Ramos (cell line): ENCODE data around the gene HCAR2.
"Not testable (repeated sequence)": the region's sequence is repeated elsewhere in the genome, so short reads cannot be mapped to it uniquely, and the experiment has no call there.

Experiments used
- in situ Hi-C: fragments of 300-500 bp; cut with MboI; formaldehyde crosslinking; loops from one replicate; pipeline ENCODE4 v1.14.3; 2022; ENCODE audit warnings: low sequenced_read_pairs; ENCODE audit not compliant: unreplicated experiment

The HCAR2 gene

DNA sequence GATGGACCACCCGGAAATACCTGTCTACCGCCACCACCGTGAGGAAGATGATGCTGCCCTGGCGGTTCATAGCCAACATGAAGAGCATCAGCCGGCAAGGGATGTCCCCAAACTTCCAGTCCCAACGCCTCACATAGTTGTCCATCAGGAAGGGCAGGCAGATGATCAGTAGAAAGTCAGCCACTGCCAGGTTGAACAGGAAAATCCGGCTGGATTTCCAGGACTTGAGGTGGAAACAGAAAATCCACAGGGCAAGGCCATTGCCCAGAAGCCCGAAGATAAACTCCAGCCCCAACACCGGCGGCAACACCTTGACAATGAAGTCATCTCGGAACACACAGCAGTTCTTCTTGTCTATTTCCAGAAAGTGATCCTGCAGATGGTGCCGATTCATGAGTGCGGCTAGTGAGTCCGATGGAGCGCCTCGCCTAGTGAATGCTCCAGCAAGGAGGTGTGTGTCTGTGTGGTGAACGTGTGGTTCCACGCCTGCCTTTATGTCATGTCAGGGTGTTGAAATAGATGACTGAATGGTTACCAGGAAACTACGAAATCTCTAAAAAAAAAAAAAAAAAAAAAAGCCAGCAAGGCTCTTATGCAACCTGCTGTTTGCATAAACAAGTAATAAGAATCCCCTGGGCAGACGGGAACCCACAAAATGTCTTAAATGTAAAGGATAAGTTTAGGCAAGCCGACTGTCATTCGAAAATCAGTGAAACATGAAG is at the start of gene HCAR2:
HCAR2 (minus strand) TSS at position 468 of the 722 bp plus-strand sequence; CDS start at position 394, 74 bp downstream.
- in situ Hi-C loops = not testable (repeated sequence)

DNA sequence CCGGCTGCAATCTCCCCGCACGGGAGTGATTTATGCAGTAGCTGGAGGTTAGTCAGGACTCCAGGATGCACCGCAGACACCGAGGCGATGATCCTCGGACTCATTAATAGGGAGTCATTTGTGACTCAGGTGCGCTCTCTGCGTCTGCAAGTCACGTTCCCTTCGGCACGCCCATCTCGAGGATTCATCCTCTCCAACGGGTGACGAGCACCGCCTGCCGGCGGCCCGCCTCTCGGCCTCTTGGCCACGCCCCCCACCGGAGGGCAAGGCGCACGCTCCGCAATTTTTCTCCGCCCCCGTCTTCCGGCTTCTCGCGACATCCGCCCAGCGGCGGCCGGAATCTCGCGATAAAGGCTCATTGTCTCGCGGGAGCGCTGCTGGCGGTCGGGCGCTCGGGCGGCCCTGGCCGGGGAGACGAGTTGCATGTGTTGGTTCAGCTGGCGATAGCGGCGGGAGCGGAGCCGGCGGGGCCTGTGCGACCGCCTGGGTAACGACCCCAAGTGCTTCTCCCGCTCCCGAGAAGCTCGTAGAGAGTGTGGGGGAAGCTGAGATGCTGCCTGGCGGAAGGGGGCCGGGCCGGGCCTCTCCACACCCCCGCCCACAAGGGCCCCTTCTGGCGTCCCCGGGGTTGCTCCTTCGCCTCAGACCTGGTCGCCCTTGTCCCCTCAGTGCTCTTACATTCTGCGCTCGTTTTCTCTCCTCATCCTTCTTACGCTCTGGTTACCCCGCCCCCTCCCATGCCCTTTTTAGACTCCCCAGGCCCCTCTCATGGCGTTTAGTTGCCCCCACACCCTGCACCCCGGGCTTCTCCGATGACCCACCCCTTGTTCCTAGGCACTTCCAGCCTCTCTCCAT is 49.5 kb upstream of the HCAR2 start, which contains the start of gene DENR:
DENR (plus strand) TSS at position 361 of the 855 bp plus-strand sequence. CDS start 878 bp downstream, outside the sequence.
- in situ Hi-C loops = no loop called here

DNA sequence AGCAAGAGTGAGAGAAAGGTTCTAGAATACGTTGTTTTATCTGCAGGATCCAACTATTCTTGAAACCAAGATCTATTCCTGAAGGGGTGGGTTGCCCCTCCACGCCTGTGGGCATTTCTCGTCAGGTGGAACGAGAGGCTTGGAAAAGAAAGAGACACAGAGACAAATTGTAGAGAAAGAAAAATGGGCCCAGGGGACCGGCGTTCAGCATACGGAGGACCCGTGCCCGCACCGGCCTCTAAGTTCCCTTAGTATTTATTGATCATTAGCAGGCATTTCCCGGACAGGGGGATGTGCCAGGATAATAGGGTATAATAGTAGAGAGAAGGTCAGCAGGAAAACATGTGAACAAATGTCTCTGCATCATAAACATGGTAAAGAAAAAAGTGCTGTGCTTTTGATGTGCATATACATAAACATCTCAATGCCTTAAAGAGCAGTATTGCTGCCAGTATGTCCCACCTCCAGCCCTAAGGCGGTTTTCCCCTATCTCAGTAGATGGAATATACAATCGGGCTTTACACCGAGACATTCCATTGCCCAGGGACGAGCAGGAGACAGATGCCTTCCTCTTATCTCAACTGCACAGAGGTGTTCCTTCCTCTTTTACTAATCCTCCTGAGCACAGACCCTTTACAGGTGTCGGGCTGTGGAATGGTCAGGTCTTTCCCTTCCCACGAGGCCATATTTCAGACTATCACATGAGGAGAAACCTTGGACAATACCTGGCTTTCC is 47.8 kb upstream of the HCAR2 start:
- in situ Hi-C loops = not testable (repeated sequence)

DNA sequence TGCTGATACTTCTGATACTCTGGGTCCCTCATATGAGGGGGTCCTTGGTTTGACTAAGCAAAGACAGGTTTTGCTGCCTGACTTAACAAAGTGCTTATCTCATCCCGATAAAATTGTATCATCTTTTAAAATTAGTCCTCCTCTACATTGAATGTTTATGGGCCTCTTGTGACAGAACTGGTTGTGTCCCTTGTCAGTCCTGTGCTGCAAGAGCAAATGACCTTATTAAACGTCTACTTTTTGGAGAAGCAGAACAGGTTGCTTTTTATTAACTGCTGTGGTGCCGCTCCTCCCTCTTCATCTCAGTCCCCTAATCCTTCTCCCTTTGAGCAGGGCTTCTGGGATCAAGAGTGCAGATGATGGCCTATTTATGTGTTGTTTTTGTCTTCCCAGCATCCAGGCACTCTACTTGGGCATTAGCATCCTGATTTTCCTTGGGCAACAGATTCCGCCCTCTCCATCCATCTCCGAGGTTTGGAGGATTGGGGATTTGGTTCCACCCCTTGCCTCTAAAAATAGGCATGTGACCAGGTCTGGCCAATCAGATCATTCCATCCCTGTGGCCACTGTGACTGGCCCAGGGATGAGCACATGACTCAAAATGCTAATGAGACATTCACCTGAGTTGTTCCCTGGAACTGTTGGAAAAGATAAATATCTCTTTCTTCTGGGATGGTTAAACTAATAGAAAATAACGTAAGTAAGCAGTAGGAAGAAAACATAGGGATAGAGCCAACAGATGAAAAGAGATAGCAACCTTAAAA is 46.6 kb upstream of the HCAR2 start:
- in situ Hi-C loops = no loop called here

DNA sequence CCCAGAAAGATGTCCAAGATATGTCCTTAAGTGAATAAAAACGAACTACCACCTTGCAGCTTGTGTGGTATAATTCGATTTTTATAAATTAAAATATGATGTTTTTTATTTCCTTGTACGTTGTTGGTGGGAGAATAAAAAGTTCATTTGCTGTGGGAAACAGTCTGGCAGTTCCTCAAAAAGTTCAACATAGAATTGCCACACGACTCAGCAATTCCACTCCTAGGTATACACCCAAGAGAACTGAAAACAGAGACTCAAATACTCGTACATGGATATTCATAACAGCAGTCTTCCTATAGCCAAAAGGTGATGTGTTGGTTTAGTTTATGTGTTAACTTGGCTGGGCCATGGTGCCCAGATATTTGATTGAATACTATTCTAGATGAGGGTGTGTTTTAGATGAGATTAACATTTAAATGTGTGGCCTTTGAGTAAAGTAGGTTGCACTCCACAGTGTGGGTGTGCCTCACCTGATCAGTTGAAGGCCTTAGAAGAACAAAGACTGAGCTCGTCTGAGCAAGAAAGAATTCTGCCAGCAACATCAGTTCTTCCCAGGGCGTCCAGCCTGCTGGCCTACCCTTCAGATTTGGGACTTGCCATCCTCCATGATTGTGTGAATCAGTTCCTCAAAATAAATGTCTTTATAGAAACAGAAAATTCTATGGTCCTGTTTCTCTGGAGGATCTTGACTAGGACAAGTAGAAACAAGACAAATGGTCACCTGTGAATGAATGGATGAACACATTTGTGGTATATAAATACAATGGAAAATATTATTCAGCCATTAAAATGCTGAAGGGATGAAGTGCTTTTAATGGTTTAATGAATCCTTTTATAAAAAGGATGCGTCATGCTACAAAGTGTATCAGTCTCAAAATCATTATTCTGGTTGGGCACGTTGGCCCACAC is 44.3 kb upstream of the HCAR2 start:
- in situ Hi-C loops = no loop called here

DNA sequence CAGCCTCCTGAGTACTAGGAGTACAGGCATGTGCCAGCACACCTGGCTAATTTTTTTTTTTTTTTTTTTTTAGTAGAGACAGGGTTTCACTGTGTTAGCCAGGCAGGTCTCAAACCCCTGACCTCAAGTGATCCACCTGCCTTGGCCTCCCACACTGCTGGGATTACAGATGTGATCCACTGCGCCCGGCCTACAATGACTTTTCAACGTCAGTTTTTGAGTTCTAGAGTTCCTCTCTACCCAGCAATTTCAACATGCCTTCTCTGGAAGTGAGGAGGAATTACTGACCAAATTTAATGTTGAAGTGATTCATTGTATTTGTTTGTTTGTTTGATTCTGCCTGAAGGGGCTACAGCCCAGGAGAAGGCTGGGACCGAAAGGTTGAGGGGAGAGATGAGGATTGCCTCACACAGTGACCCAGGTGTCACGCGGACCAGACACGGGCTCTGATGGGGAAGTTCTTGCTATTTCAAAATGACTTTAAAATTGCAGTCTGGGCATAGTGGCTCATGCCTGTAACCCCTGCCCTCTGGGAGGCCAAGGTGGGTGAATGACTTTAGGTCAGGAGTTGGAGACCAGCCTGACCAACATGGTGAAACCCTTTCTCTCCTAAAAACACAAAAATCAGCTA is 40.9 kb upstream of the HCAR2 start:
- in situ Hi-C loops = no loop called here

DNA sequence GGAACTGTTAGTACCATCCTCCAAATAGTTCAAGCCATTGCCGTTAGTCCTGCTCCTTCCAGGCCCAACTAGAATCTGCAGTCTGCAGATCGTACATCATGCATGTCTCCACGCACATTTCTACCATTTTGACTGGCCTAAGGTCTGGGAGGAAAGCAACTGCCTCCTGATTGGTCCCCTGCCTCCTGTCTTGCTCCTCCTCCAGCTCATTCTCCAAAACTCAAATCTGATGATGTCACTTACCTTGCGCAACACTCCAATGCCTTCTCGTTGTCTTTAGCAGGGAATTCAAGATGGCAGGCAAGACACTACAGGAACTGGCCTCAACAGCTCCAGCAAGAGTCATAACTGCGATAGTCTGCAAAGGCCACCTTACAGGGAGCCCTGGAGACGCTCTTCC is 37.2 kb upstream of the HCAR2 start:
- in situ Hi-C loops = no loop called here

DNA sequence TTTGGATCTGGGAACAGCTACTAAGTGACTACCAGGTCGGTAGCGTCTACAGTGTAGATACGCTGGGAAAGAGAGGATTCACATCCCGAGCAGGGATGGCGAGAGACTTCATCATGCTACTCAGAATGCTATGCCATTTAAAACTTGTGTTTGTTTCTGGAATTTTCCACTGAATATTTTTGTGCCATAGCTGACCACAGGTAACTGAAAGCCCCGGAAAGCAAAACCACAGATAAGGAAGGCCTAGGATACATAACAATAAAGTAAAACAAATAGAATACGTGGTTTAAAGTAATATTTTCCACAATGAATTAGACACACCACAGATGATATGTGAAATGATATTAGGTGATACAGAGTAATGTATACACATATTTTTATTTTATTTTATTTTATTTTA is 35.4 kb upstream of the HCAR2 start:
- in situ Hi-C loops = no loop called here

DNA sequence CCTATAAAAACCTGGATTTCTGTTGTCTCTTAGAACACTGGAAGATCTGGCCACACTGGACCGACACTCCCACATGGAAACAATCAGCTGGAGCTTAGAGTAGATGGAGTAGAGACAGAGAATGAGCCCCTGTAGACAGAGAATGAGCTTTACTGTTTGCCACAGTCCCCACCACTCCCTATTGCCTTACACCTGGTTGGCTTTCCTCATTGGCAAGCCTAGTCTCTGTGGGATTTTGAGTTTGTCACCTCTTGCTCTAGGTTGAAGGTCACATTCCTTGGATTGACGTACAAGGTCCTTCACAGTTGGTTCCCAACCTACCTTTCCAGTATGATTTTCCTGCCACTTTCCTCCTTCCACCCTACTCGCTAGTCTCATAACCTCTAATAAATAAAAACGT is 29.5 kb upstream of the HCAR2 start:
- in situ Hi-C loops = no loop called here

DNA sequence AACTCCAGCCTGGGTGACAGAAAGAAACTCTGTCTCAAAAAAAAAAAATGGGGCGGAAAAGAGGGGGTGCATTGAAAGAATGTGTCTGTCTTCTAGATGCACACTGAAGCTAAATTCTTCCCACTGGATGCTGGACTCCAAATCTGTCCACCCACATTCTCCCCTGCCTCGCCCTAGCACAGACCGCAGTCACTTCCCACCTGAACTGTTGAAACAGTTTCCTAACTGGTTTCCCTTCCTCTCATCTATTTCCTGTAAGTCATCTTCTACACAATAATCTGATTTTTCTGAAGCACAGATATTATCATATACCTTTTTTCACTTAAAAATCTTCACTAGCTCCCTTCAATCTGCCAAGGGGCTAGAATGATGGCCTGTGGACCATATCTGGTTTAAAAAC is 29.0 kb upstream of the HCAR2 start:
- in situ Hi-C loops = no loop called here

DNA sequence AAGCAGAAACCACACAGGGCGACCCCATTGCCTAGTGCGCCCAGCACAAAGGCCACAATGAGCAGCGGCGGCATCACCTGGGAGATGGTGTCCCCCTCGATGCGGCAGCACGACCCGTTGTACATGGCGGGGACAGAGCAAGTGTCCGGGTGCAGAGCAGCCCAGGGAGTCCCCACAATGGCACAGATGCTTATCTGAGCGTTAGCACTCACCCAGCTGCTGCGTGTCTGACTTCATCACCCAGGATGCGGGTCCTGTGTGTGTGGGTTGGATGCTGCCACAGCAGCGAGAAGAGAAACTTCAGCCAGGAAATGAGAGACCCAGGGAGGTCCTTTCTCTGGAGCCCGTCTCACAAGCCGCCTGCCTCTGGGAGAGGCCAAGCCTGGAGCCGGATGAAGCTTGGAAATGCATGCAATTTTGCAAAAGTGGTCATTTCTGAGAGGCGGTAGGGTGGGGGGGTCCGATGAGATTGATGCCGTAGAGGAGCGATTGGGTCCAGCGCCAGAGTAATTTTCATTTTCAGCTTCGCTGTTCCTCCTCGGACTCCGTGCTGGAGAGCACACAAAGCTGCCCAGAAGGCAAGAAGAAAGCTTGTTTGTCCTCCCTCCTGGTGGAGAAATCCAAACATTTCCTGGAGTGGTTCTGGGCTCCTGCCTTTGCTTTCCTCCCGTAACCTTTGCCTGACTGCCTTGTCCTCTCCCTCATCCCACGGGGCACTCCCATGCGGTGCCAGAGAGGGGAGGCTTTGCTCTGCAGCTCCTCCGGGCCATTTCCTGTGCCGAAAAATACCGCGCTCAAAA is 27.3 kb upstream of the HCAR2 start, which contains the start of gene HCAR1:
HCAR1 (minus strand) TSS at position 630 of the 800 bp plus-strand sequence; CDS start at position 125, 505 bp downstream.
- in situ Hi-C loops = no loop called here

DNA sequence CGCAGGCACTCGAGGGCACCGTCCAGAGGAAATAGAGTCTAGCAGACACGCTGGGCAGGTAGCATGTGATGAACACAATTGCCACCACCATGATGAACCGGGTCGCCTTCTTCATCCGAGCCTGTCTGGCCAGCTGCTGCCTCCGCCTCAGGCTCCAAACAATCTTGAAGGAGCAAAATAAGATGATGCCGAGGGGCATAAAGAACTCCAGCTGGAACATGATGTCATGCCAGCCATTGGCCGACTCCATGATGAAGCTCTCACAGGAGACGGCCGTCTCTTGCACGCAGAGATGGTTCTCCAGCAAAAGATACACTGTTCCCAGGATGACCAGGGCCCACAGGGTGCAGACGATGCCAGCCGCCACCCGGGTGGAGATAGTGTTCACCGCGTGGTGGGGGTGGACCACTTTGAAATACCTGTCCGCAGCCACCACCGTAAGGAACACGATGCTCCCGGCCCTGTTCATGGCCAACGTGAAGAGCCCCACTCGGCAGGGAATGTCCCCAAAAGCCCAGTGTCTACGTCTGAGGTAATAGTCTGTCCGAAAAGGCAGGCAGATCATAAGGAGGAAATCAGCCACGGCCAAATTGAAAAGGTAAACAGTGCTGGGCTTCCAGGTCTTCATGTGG is 26.5 kb upstream of the HCAR2 start:
- in situ Hi-C loops = no loop called here

DNA sequence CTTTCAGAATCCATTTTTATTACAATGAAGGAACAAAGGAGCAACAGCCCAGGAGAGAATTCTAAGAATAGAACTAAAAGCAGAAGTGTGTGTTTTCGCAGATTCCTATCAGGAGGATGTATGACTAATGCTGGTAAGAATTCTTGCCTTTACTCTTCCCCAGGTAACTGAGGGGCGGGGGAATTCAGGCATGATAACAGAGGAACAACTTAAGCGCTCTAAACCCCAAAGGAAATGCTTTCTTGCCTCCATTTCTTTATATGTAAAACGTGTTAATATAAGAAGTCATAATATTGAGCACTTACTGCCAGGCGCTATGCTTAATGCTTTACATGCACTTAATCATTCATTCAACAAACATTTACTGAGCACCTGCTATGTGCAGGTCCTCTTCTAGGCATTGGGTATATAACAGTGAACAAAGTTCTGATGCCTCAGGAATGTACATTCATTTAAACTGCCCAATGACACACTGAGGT is 23.0 kb upstream of the HCAR2 start:
- in situ Hi-C loops = no loop called here

DNA sequence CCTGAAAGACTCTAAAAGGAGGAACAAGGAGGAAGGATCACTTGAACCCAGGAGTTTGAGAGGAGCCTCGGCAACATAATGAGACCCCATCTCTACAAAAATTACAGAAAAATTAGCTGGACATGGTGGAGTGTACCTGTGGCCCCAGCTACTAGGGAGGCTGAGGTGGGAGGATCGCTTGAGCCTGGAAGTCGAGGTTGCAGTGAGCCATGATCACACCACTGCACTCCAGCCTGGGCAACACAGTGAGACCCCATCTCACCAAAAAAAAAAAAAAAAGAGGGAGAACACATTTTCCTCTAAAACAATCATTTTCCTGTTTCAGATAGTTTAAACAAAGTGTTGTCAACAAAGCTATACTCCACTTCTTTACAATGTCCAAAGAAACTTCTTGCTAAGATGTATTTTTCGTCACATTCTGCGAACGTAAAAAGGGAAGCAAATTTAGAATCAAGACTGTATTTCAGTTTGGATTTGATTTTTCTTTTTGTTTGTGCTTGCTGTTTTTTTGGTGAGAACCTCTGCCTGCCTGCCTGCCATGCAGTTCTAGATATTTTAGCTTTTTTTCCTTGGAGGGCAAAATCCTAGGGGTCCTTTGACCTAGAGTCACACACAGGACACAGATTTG is 22.4 kb upstream of the HCAR2 start:
- in situ Hi-C loops = no loop called here

DNA sequence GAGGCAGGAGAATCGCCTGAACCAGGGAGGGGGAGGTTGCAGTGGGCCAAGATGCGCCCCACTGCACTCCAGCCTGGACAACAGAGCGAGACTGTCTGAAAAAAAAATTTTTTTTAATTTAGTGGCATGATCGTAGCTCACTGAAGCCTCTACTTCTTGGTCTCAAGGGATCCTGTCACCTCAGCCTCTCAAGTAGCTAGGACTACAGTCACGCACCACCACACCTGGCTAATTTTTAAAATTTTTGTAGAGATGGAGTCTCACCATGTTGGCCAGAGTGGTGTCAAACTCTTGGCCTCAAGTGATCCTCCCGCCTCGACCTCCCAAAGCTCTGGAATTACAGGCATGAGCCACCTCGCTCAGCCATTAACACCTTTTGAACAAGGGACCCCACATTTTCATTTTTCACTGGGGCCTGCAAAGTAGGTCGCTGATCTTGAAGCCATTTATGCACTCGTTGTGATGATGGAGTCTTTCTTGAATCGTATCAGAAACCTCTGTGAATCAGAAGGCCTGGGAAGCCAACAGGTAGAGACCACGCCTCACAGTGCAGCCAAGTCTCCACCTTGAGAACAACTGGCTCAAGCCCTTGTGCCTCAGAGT is 21.6 kb upstream of the HCAR2 start:
- in situ Hi-C loops = no loop called here

DNA sequence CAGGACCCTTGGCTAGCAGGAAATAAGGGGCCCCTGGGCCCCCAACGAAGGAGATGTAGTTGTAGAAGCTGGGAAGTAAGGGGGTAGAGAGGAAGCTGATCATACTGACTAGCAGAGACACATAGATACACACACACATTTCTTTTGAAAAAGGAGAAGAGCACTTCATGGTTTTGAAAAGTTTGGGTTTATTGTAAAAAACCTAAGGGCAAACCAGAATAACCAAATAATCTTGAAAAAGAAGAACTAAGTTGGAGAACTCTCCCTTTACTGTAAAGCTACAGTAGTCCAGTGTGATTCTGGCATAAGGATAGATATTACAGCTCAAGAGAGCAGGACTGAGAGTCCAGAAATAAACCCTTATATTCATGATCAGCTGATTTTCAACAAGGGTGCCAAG is 19.2 kb upstream of the HCAR2 start:
- in situ Hi-C loops = no loop called here
